Mucosa of gallbladder (tissue), 1 donor: Measurements from ENCODE around the gene FBLIM1. TPM values are rescaled to one million over a fixed set of nuclear protein-coding genes. Genes with fewer than 3 reads are reported as not detected.

ENCODE experiments used
- DNase-seq: peaks from one replicate; pipeline ENCODE4 v3.0.0-alpha.2; 2020; ENCODE audit warnings: low spot score
- total RNA-seq: library from RNA; stranded (reverse); gene quantifications from one replicate; pipeline ENCODE4 v1.2.1, GENCODE V29; 2021
- donor health status: DM: no; HTN: no; CAD: no.

Gene FBLIM1
- total RNA-seq, 1 donor from 2014 or later, result 534 TPM

DNA sequence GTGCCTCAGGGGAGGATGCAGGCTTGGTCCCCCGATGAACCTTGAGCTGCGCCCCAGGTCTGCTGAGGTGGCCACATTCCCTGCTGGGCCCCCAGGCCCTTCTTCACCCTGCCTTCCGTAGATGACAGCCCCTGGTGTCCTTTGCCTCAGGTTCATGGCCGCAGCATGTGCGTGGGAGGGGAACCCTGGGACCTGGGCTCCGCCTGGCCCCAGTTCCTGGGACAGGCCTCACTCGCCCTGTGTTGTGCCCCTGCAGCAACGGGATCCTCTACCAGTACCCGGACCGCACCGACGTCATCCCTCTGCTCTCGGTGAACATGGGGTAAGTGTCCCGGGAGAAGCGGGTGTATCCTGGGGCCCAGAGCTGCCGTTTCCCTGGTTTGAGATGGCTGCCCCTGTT lies 27.7 kb upstream of the FBLIM1 start:
- DNase-seq, result no peak

- DNase-seq, result no peak
Observed at GRCh38 chr1:15731735-15732685, 26.6 kb upstream of the FBLIM1 start.

DNA sequence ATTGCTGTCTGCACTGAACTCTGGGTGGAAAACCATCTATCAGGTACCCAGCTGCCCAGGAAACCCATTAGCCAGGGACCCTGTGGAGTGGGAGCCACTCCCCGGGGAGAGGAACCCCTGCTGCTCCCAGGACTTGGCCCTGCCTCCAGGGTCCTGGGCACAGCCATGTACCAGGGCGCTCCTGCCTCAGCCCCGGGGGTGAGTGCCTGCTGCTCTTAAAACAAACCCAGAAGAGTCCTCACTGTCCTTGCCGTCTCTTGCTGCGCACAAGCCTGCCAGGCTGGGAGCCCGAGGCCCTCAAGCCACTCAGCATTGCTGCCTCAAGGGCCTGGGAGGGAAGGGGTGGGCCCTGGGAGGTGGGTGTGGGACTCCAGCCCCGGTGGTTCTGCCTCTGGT lies 25.9 kb upstream of the FBLIM1 start:
- DNase-seq, result no peak

DNA sequence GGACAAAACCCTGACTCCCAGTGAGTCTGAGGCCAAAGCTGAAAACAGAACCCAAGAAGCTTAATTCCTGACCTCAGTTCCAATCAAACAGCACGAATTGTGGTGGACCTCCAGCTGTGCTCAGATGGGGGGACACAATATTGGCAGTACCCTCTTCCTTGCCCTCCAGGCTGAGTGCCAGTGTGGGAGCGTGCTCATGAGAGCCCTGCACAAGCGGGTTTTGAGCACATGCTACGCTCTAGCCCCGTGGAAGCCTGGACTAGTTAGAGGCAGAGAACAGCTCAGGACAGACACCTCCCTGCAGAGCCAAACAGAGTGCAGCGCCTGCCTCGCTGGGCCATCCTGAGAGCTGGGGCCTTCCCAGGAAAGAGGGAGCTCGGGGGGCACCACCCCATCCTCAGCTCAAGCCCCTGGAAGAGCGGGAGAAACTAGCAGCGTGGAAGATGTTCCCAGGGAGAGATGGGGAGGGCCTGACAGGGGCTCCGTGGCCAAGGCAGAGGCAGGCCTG lies 25.3 kb upstream of the FBLIM1 start:
- DNase-seq, result no peak

- DNase-seq, result no peak
Observed at GRCh38 chr1:15733726-15734226, 24.8 kb upstream of the FBLIM1 start.

GRCh38 chr1:15734296-15734695 lies 24.3 kb upstream of the FBLIM1 start:
- no peak for DNase-seq

GRCh38 chr1:15734901-15735300 lies 23.7 kb upstream of the FBLIM1 start:
- DNase-seq, result no peak

GRCh38 chr1:15735304-15736037 lies 23.1 kb upstream of the FBLIM1 start:
- no peak for DNase-seq

GRCh38 chr1:15736038-15736891 lies 22.3 kb upstream of the FBLIM1 start, which contains the start of gene SLC25A34:
Gene SLC25A34, plus strand, starts transcription at chr1:15736258. Its CDS starts 228 bp downstream, at chr1:15736486.
- peak; percentile 84 for DNase-seq

- DNase-seq, result no peak
Observed at GRCh38 chr1:15736892-15737261, 21.7 kb upstream of the FBLIM1 start.

DNA sequence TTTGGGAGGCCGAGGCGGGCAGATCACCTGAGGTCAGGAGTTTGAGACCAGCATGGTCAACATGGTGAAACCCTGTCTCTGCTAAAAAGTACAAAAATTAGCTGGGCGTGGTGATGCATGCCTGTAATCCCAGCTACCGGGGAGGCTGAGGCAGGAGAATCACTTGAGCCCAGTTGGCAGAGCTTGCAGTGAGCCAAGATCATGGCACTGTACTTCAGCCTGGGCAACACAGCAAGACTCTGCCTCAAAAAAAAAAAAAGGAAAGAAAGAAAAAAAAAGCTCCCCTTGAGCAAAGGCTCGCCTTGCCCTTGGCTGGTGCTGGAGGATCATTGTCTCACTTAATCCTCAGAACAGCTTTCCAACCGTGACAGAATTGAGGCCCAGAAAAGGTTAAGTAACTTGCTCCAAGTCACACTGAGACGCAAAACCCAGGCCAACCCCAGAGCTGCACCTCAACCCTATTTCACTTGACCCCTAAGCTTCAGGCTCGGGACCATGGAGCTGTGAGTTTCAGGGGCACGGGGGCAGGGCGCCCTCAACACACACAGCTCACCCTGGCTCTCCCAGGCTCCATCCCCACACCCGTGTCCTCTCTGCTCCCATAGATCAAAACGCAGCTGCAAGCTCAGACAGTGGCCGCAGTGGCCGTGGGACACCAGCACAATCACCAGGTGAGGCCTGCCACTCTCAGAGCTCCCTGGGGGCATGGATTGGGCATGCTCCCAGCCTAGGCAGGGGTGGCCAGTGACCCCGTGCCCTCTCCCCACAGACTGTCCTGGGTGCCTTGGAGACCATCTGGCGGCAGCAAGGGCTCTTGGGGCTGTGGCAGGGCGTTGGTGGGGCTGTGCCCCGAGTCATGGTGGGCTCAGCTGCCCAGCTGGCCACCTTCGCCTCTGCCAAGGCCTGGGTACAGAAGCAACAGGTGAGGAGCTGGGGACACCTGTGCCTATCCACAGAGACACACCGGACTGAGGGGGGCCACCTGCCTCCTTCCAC lies 21.0 kb upstream of the FBLIM1 start:
- DNase-seq, result no peak

DNA sequence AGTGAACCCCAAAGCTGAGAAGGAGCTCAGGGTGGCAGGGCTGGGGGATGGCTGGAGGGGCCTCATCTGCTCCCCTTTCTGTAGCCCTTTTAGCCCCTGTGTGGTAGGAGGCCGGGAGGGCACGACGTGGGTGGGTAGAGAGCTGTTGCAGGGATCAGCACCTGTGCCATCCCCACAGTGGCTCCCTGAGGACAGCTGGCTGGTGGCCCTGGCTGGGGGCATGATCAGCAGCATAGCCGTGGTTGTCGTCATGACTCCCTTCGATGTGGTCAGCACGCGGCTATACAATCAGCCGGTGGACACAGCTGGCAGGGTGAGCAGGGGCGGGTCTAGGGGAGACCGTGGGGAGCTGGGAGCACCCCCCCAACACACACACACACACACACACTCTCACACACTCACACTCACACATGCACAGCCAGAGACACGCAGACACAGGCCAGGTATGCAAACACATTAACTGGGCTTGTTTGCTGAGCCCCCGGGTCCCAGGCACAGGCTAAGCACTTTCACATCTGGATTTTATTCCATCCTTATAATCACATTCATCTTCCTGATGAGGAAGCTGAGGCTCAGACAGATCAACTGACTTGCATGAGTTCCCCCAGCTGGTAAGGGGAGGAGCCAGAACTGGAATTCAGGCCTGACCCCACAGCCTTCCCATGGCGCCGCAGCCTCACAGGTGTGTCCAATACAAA lies 20.0 kb upstream of the FBLIM1 start:
- no peak for DNase-seq

DNA sequence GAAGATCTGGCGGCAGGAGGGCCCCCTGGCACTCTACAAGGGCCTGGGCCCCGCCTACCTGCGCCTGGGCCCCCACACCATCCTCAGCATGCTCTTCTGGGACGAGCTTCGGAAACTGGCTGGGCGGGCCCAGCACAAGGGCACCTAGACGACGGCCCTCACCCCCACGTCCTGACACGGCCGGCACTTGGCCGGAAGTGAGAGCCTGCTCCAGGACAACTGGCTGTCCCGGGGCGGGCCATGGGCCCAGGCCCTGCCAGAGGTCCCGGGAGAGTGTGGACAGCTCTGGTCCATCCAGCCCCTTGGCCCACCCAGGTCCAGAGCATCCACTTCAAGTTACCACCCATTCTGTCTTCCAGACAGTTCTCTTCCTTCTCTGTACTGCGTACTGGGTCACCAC lies 19.3 kb upstream of the FBLIM1 start:
- DNase-seq, result no peak

DNA sequence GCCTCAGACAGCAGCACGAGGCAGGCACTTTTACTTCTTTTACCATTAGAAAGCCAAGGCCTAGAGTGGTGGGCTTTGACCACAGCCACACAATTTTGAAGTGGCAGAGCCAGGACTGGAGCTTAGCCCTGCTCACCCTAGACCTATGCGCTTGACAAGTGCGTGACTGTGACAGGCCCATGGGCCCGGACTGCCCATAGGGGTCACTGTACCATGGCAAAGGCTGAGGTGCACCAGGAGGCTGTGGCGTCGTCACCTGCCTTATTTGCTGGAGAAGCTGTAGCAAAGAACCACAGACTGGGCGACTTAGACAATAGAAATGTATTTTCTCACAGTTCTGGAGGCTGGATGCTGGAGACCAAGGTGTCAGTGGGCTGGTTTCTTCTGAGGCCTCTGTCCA lies 18.9 kb upstream of the FBLIM1 start:
- no peak for DNase-seq

DNA sequence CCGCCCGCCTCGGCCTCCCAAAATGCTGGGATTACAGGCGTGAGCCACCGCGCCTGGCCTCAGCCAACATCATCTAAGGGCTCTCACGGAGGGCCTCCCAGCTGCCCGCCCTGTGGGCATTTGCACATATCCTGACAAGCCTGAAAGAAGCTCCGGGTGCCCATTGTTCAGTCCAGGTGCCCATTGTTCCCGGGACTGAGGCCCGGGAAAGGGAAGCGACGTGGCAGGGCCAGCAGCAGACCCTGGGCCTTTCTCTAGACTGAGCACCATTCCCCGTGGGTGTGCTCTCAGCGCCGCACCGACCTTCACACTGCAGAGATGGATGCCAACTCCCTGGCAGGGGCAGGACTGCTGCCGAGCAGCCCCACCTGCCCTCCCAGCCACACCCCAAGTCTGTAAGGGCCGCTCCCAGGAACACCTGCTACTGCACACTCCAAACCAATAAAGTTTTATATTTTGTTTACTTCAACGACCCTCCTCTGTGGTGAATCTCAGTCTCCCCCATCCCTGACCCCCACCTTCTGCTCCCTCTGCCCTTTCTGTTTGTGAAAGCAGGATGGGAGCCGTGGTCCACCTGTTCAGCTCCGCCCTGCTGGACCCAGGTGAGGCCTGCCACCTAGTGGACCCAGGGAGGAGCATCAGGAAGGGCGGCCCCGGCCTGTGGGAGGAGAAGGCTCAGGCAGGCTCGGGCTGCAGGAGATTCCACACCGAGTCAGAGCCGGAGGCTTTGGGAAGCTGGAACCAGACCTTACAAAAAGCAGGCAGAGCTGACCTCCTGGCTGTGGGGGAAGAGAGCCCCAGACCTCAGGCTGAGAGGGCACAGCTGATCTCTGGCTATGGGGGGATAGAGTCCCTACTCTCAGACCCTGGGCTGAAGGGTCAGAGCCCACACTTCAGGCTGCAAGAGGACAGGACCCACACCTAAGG lies 17.4 kb upstream of the FBLIM1 start:
- DNase-seq, result peak; percentile 83

DNA sequence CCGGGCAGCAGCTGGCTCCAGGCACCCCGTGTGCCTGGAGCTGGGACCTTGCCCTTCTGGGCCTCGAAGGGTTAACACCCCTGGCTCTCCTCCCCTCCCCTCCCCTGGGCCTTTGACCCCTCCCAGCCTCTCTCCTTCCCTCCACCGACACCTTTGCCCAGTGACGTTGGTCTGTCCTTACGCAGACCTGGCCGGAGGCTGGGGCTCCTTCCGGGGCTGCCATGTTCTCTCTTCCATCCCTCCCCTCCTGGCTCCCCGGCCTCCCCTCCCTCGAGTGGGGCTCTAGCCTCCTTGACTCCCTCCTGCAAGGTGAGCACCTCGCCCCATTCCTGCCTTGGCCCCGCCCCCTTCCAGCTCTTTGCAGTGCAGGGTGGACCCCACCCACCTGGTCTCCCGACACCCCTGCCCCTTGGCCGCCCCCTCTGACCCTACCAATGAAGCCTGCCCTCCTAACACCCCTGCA lies 16.2 kb upstream of the FBLIM1 start, which contains the start of gene TMEM82:
TMEM82 (plus strand) TSS at position 161 of the 463 bp plus-strand sequence; CDS start at position 222, 61 bp downstream.
- no peak for DNase-seq

GRCh38 chr1:15744122-15744679 lies 14.4 kb upstream of the FBLIM1 start:
- DNase-seq, result no peak

DNA sequence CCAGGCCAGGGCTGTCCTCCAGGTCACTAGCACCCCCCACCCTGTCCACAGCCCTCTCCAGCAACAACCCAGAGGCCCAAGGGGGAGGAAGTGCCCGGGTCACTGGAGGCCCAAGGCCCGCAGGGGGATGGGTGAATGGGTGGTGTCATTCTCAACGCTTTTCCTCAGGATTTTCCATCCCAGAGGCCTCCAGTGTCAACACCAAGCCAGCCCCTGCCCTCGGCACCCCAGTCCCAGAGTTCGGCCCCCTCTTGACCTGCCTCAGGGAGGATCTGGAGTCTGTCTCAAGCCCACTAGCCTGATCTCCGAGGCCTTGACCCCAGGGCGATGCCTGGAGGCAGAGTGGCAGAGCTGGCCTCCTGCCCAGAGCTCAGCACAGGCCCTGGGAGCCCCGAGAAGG lies 11.2 kb upstream of the FBLIM1 start:
- no peak for DNase-seq
